HUES48 (cell line): ENCODE data around the gene LNX1.

ENCODE experiments used
- H3K27ac ChIP-seq: one replicate; pipeline ENCODE4 v1.7.0; 2013; ENCODE audit warnings: low read depth, low read length, inconsistent platforms
- H3K27me3 ChIP-seq: 2 replicates; pipeline ENCODE4 v1.6.1; 2013; ENCODE audit warnings: mild to moderate bottlenecking, low read length; ENCODE audit not compliant: control insufficient read depth, insufficient read depth
- H3K36me3 ChIP-seq: 2 replicates; pipeline ENCODE4 v1.6.1; 2013; ENCODE audit warnings: low read length; ENCODE audit not compliant: control insufficient read depth, insufficient read depth
- H3K4me1 ChIP-seq: 2 replicates; pipeline ENCODE4 v1.6.1; 2013; ENCODE audit warnings: mild to moderate bottlenecking, low read length; ENCODE audit not compliant: control insufficient read depth, insufficient read depth
- H3K4me3 ChIP-seq: 2 replicates; pipeline ENCODE4 v1.5.1; 2013; ENCODE audit warnings: mild to moderate bottlenecking, low read depth, low read length
- H3K9ac ChIP-seq: 2 replicates; pipeline ENCODE4 v1.6.1; 2013; ENCODE audit warnings: mild to moderate bottlenecking, low read depth, low read length, moderate library complexity
- H3K9me3 ChIP-seq: 2 replicates; pipeline ENCODE4 v1.6.1; 2013; ENCODE audit warnings: low read length; ENCODE audit not compliant: control insufficient read depth, insufficient read depth

LNX1 gene

DNA sequence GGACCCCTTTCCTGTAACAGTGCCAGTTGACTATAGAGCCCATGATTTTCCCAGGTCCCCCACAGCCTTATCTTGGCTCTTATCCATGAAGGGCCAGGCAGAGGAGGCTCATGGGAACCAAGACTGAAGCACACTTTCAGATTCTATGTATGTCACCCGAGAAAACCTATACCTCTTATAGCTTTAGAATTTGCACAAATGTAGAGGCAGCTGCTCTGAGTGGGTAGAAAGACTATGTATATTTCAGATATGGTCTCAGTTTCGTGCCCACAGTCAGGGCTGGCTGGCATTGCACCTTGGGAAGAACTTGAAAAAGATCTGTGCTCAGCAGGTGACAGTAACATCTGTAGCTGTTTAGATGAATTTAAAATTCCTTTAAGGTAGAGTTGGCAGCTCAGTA, 8.3 kb upstream of the LNX1 start:
- H3K27me3 ChIP-seq = no peaks in the 10 kb centered on the region
- no peaks in the 10 kb centered on the region for H3K36me3 ChIP-seq
- H3K4me1 ChIP-seq = peaks cover 16% of the 10 kb centered on the region; the same call in 1 of the 2 replicates
- H3K27ac ChIP-seq = no peak overlapping the region
- no peaks in the 10 kb centered on the region for H3K9me3 ChIP-seq
- H3K9ac ChIP-seq = no peak overlapping the region
- no peak overlapping the region for H3K4me3 ChIP-seq

DNA sequence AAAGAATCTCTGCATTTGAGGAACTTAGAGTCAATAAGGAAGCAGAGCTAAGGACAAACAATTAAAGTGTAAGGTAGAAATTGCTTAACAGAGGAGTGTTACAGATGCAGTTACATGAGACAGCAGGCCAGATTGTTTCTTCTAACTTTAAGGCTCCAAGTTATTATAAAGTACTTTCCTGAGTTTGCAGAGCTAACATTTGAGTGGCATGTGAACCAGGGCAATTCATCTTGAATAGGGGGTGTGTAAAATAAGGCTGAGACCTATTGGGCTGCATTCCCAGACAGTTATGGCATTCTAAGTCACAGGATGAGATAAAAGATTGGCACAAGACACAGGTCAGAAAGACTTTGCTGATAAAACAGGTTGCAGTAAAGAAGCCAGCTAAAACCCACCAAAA, 7.6 kb upstream of the LNX1 start:
- Histone ChIP-seq H3K27me3 (no peaks in the 10 kb centered on the region), H3K4me3 (no peak overlapping the region), H3K9me3 (no peaks in the 10 kb centered on the region), H3K27ac (no peak overlapping the region), H3K4me1 (peaks cover 16% of the 10 kb centered on the region; the same call in 1 of the 2 replicates), H3K36me3 (no peaks in the 10 kb centered on the region), H3K9ac (no peak overlapping the region)

DNA sequence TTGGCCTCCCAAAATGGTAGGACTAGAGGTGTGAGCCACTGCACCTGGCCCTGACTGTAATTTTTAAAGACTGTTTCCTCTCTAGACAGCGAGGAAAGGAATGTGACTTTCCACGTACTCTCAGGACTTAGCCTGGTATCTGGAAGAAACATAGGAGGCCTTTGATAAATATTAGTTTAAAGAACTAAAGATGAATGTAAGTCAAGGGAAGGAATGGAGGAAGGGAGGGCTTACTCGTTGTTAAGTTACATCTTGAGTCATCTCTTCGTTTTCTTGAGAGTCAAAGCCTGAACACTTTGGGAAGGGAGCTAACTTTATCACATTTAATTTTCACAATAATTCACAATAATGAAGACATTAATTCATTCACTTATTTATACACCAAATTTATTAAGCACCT, 7.2 kb upstream of the LNX1 start:
- Histone ChIP-seq H3K9ac (no peak overlapping the region), H3K27ac (no peak overlapping the region), H3K36me3 (no peaks in the 10 kb centered on the region), H3K4me1 (peaks cover 20% of the 10 kb centered on the region), H3K27me3 (no peaks in the 10 kb centered on the region), H3K9me3 (no peaks in the 10 kb centered on the region), H3K4me3 (no peak overlapping the region)

GRCh38 chr4:53596901-53597300, 5.6 kb upstream of the LNX1 start:
- no peak overlapping the region for H3K9ac ChIP-seq
- no peak overlapping the region for H3K27ac ChIP-seq
- H3K27me3 ChIP-seq = no peaks in the 10 kb centered on the region
- H3K36me3 ChIP-seq = no peaks in the 10 kb centered on the region
- no peaks in the 10 kb centered on the region for H3K9me3 ChIP-seq
- H3K4me1 ChIP-seq = peaks cover 33% of the 10 kb centered on the region
- no peak overlapping the region for H3K4me3 ChIP-seq

DNA sequence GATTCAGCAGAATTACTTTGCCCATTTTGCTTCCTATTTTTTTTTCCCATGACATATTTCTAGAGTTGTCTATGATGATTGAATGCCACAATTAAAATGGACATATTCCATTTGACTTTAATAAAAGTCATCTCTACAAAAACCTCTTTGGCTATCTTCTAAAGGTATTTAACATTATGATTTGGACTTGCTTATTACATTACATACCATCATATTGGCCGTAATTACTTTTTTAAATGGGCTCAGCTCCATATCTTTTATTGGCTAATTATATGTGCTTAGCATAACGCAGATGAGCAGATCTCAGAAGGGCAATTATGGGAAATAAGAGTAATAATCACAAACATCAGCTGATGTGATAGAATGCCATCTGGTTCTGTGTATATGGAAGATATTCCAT, 4.5 kb upstream of the LNX1 start:
- H3K27me3 ChIP-seq = no peaks in the 10 kb centered on the region
- H3K9me3 ChIP-seq = no peaks in the 10 kb centered on the region
- H3K36me3 ChIP-seq = no peaks in the 10 kb centered on the region
- H3K4me1 ChIP-seq = peaks cover 36% of the 10 kb centered on the region
- no peak overlapping the region for H3K4me3 ChIP-seq
- no peak overlapping the region for H3K27ac ChIP-seq
- no peak overlapping the region for H3K9ac ChIP-seq

- no peak overlapping the region for H3K9ac ChIP-seq
- H3K27ac ChIP-seq = no peak overlapping the region
- H3K4me1 ChIP-seq = peaks cover 42% of the 10 kb centered on the region
- no peaks in the 10 kb centered on the region for H3K27me3 ChIP-seq
- no peaks in the 10 kb centered on the region for H3K9me3 ChIP-seq
- no peaks in the 10 kb centered on the region for H3K36me3 ChIP-seq
- H3K4me3 ChIP-seq = no peak overlapping the region
These were observed 3.9 kb upstream of the LNX1 start for GRCh38 chr4:53595204-53595603.

- Histone ChIP-seq H3K9me3 (no peaks in the 10 kb centered on the region), H3K4me1 (peaks cover 46% of the 10 kb centered on the region), H3K9ac (no peak overlapping the region), H3K27me3 (no peaks in the 10 kb centered on the region), H3K4me3 (peak overlapping the region; percentile 60; the same call in 1 of the 2 replicates), H3K36me3 (no peaks in the 10 kb centered on the region), H3K27ac (peak overlapping the region; percentile 95)
These were observed 2.5 kb upstream of the LNX1 start for GRCh38 chr4:53593765-53594164.

GRCh38 chr4:53592686-53593501, 1.6 kb upstream of the LNX1 start:
- Histone ChIP-seq H3K9ac (peak overlapping the region; percentile 64), H3K27ac (peak overlapping the region; percentile 95), H3K4me3 (peak overlapping the region; percentile 60), H3K36me3 (no peaks in the 10 kb centered on the region), H3K9me3 (no peaks in the 10 kb centered on the region), H3K4me1 (peaks cover 46% of the 10 kb centered on the region), H3K27me3 (no peaks in the 10 kb centered on the region)

DNA sequence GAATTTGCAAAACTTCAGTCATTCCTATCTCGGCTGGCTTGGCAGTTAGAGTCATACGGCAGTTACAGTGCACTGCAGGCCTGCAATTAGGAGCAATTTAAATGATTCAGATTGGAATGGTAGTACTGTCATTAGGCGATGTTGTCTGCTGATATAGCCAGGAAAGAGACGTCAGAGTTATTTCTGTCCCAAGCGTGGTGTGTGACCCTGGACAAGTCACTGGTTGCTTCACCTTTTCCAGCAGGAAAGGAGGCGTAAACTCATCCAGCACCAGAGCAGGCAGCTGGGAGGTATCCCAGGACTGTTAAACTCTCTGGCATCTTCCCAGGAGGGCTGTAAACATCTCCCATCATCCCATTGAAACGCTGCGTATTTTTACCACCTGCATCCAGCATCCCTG, 836 bp upstream of the LNX1 start:
- Histone ChIP-seq H3K9me3 (no peaks in the 10 kb centered on the region), H3K27ac (peak overlapping the region; percentile 95), H3K4me3 (peak overlapping the region; percentile 60), H3K27me3 (no peaks in the 10 kb centered on the region), H3K9ac (0 out of 2 replicates have a peak overlapping the region, but pooled peaks have one; percentile 19), H3K36me3 (no peaks in the 10 kb centered on the region), H3K4me1 (peaks cover 46% of the 10 kb centered on the region)

GRCh38 chr4:53590187-53590586, 1.1 kb downstream of the LNX1 start:
- Histone ChIP-seq H3K27ac (no peak overlapping the region), H3K9me3 (no peaks in the 10 kb centered on the region), H3K9ac (no peak overlapping the region), H3K27me3 (no peaks in the 10 kb centered on the region), H3K36me3 (no peaks in the 10 kb centered on the region), H3K4me1 (peaks cover 32% of the 10 kb centered on the region), H3K4me3 (peak overlapping the region; percentile 60)

GRCh38 chr4:53589511-53589910, 1.8 kb downstream of the LNX1 start:
- Histone ChIP-seq H3K27ac (no peak overlapping the region), H3K9ac (no peak overlapping the region), H3K4me1 (peaks cover 29% of the 10 kb centered on the region), H3K36me3 (no peaks in the 10 kb centered on the region), H3K4me3 (no peak overlapping the region), H3K27me3 (no peaks in the 10 kb centered on the region), H3K9me3 (no peaks in the 10 kb centered on the region)
